Pons (tissue), 1 donor: ENCODE data around the gene ABHD17A.

Source experiments
- DNase-seq: peaks from one replicate; pipeline ENCODE4 v3.0.0-alpha.2; 2016; ENCODE audit warnings: low spot score

ABHD17A gene

GRCh38 chr19:1853295-1854038, 31.8 kb downstream of the ABHD17A start:
- no peak for DNase-seq

DNA sequence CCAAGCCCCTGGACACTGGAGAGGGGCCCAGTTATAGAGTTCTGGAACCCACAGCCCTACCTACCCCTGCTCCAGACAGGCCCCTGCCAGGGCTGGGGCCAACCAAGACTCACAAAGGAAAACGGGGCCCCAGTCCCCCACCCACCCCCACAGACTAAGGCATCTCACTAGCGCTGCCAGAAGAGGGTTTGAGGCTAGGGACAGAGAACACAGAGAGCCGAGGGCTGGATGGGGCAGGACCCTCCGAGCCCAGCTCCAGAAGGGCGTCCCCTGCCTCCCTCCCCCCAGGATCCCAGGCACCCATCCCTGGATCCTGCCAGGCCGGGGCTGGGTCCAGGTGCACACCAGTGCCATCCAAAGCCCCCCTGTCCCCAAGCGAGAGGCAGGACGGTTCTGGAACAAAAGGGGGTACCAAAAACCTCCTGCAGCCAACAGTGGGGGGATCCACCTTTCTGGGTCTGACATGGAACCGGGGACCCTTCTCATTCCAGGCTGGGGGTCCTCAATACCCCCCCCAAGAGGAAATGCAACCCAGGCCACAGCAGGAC, 32.6 kb downstream of the ABHD17A start:
- DNase-seq = no peak

DNA sequence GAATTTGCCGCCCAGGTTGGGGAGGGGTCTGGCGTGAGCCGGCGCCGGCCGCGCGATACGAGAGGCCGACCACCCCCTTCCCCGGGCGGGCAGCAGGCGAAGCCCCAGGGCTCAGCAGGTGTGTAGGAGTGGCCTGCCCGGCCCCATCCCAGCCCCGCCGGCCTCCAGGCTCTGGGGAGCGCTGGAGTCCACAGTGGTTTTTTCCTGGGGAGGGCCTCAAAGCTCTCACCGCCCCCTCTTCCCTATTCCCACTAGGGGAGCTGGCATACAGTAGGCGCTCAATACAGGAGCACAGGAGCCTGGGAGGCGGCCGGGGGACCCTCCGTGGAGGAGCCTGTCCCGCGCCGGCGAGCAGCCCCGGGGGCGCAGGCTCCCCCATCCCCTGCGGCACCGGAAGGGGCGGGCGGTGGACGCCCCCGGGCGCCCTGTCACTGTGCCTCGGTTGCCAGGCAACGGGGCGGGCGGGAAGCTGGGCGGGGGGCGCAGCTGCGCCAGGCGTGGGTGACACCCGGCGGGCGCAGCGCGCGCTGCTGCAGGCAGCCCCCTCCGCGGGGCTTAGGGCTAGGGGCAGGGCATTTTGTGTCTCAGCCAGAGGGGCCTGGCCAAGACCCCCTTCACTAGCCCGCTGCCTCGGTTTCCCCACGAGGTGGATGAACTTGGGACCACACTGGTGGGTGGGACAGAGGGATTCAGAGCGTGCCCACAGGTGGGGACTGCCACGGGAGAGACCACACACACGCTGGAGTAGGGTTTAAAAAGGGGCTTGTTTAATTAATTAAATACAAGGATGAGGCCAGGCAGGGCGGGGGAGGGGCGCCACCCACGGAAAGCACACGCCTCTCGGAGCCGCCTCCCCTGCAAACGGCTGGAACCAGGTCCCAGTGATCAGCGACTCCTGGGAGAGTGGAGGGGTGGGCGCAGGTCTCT, 33.4 kb downstream of the ABHD17A start:
- DNase-seq = no peak

- DNase-seq = no peak
Observed at GRCh38 chr19:1850809-1851653, 34.3 kb downstream of the ABHD17A start.

GRCh38 chr19:1849886-1850398, 35.4 kb downstream of the ABHD17A start:
- DNase-seq = no peak

DNA sequence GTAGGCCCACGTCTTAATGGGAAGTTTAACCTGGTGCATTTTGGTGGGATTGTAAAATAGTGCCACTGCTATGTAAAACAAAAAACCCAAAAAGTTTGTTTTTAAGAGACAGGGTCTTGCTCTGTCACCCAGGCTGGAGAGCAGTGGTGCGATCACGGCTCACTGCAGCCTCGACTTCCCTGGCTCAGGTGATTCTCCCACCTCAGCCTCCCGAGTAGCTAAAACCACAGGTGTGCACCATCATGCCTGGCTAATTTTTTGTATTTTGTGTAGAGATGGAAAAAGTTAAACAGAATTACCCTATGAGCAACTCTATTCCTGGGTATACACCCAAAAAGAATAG, 36.2 kb downstream of the ABHD17A start:
- no peak for DNase-seq

GRCh38 chr19:1848399-1849131, 36.7 kb downstream of the ABHD17A start, which contains the start of gene REXO1:
TSS of gene REXO1 (minus strand) at chr19:1848483. CDS start at chr19:1848358, 125 bp downstream.
- peak; percentile 90 for DNase-seq

DNA sequence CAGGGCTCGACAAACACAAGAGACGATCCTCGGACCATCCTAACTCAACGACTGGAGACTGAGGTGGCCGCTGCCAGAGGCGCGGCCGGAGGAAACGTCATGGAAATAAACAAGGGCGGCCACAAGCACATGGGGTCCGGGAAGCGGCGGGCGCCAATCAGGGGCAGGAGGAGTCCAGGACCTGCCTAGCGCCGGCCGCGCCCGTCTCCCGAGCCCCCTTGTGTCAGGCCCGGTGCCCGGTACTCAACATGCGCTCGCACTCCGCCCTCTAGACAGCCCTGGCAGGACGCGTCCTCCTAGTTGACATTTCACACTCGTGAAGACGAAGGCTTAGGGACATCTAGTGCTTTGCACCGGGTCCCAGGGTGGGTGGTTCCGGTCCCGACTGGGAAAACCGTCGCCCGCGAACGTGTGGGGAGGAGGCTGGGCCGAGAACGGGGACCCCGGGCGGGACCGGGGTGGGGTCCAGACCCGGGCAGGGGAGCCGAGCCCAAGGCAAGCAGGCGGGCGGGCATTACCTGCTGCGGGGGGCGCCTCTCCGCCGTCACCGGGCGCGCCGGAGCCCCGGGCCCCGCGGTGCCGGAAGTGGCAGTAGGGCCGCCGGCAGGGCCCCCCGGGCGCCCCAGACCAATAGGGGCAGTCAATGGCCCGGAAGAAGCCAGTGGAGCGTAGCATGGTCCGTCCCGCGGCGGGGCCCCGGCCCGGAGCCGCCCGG, 37.5 kb downstream of the ABHD17A start:
- no peak for DNase-seq

DNA sequence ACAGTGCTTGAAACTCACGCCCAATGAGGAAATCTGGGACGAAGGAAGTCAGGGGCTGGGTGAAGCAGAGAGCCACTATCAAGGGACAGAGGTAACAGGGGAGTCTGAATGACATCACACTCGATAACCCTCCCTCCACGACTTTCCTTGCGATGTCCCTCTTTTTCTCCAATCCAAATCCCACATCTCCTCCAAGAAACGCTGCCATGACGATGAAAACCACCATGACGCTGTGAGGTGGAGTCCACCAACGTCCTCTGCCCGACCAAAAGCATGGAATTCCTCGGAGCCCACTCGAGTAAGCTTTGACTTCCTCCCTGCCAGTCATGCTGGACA, 38.0 kb downstream of the ABHD17A start:
- no peak for DNase-seq

GRCh38 chr19:1846517-1847204, 38.6 kb downstream of the ABHD17A start:
- DNase-seq = no peak

GRCh38 chr19:1845642-1846041, 39.7 kb downstream of the ABHD17A start:
- no peak for DNase-seq

DNA sequence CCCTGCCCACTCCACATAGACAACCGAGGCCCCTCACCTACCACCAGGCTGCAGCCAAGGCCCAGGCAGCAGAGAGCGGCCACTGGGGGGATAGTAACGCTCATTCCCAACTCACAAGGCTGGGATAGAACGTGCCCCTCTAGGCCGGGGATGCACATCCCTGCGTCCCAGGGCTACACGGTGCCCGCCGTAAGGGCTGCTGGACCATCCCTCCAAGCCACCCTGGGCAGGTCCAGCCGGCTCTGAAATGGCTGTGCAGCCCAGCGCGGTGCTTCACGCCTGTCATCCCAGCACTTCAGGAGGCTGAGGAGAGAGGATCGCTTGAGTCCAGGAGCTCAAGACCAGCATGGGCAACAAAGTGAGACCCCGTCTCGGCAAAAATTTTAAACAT, 40.2 kb downstream of the ABHD17A start:
- no peak for DNase-seq

- DNase-seq = no peak
Observed at GRCh38 chr19:1844513-1845124, 40.7 kb downstream of the ABHD17A start.

DNA sequence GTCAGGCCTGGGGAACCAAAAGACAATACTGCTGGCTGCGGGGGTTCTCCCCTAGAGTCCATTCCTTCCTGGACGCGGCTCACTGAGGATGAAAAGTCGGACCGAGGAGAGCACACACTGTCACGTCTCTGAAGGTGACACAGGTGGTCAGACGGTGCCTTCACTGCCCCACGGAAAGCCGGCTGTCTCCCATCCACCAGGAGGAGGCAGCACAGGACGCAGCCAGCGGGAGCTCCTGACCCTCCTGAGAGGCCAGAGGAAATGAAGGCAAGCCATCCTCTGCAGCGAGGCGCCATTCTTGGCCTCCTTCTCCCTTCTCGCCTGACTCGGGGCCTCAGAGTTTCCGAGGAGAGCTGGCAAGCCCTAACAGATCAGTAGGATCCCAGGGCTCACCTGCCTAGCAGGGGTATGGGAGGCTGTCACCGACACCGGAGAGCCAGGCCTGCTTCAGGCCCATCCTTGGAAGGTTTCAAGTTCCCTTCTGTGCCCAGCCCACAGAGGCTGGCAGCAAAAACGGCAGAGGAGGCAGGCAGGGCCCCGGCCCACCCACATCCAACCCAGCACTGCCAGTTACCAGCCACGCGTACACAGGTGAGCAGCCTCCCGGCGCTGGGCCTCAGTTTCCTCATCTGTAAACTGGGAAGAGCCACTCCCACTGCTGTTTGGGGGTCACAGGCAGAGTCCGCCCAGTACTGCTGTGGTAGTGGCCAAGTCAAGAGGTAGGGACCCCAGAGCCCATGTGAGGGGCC, 41.5 kb downstream of the ABHD17A start:
- no peak for DNase-seq

DNA sequence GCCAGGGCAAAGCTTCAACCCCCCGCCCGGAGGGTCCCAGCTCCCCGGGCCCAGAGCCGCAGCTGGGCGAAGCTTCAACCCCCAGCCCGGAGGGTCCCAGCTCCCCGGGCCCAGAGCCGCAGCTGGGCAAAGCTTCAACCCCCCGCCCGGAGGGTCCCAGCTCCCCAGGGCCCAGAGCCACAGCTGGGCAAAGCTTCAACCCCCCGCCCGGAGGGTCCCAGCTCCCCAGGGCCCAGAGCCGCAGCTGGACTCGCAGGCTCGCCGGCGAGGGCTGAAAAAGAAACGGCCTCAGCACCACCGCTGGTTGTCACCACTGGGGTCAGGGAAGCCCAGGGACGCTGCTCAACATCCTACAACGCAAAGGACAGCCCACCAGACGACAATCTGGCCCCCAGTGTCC, 42.2 kb downstream of the ABHD17A start:
- no peak for DNase-seq

GRCh38 chr19:1841209-1841924, 43.9 kb downstream of the ABHD17A start:
- no peak for DNase-seq

- DNase-seq = no peak
Observed at GRCh38 chr19:1840541-1841115, 44.7 kb downstream of the ABHD17A start.
